HepG2 (cell line): Measurements from ENCODE around the gene PRMT5. TPM values are rescaled to one million over a fixed set of nuclear protein-coding genes. Genes with fewer than 3 reads are reported as not detected.

Source experiments
- ATAC-seq: fragments of 200-7000 bp; cut with Tn5 transposase; 3 replicates; pipeline ENCODE4 v1.9.1; 2020; ENCODE audit warnings: mild to moderate bottlenecking, moderate library complexity
- BruUV-seq: library from RNA; stranded (reverse); fragments of 400-500 nt; replicated peaks from 2 replicates; lab custom pipeline; 2021; lab: Mats Ljungman, UMichigan
- CTCF ChIA-PET: fragments of 300-600 bp; formaldehyde crosslinking; extraction: SDS; loops from one replicate; lab custom pipeline; 2021; ENCODE audit warnings: low total read pairs, inconsistent platforms, low intra/inter-chr PET ratio; lab: Yijun Ruan, JAX
- POLR2A ChIA-PET: fragments of 350-600 bp; sonication (Branson Sonifier 250); formaldehyde crosslinking; loops from one replicate; lab custom pipeline; 2020; ENCODE audit warnings: antibody characterized with exemption, inconsistent platforms; lab: Yijun Ruan, JAX
- DNase-seq: peaks from one replicate; pipeline ENCODE4 v3.0.0-alpha.2; 2015; ENCODE audit warnings: low spot score
- FAIRE-seq: peaks from 3 replicates; lab custom pipeline; 2011; peaks lifted over from hg19 to GRCh38; lab: Jason Lieb, UNC
- H2AFZ ChIP-seq: one replicate; pipeline ENCODE4 v1.6.1; 2011; ENCODE audit warnings: low read length, inconsistent platforms
- H3K27ac ChIP-seq: fragments of 300-600 bp; 3 replicates; pipeline ENCODE4 v1.8.0; 2011; ENCODE audit warnings: mixed run types, mild to moderate bottlenecking, mixed read lengths, low read length, inconsistent platforms; ENCODE audit not compliant: insufficient read depth; ENCODE audit errors: extremely low read length
- H3K27me3 ChIP-seq, 2 experiments: fragments of 200-600 bp in 1 of 2; 2 replicates in 1 of 2; 3 replicates in 1 of 2; pipeline versions ENCODE4 v1.6.0 to v1.8.0; 2011; ENCODE audit warnings: low read length in 2 of 2, mild to moderate bottlenecking in 2 of 2, moderate library complexity in 2 of 2, inconsistent platforms in 1 of 2; ENCODE audit not compliant: insufficient read depth in 2 of 2, control insufficient read depth in 1 of 2
- H3K36me3 ChIP-seq, 2 experiments: fragments of 200-600 bp in 1 of 2; replicated peaks in 1 of 2; 2 replicates in 1 of 2; 3 replicates in 1 of 2; pipeline versions ENCODE4 v1.5.1 to v1.8.0; 2011; ENCODE audit warnings: low read length in 2 of 2, inconsistent platforms in 1 of 2; ENCODE audit not compliant: insufficient read depth in 2 of 2, control insufficient read depth in 1 of 2
- H3K4me1 ChIP-seq: 2 replicates; pipeline ENCODE4 v1.5.1; 2012; ENCODE audit warnings: low read length, inconsistent platforms; ENCODE audit not compliant: insufficient read depth
- H3K4me2 ChIP-seq: 2 replicates; pipeline ENCODE4 v1.6.0; 2011; ENCODE audit warnings: low read depth, low read length, inconsistent platforms
- H3K4me3 ChIP-seq, 3 experiments: fragments of 200-600 bp in 1 of 3; sonication (generic), shearing (Covaris generic) in 1 of 3; replicated peaks in 1 of 3; 2 replicates each; pipeline ENCODE4 v1.5.1; 2011 to 2016; ENCODE audit warnings: low read length in 3 of 3, inconsistent platforms in 2 of 3, low read depth in 2 of 3, mild to moderate bottlenecking in 2 of 3, control low read depth in 1 of 3, mixed read lengths in 1 of 3; ENCODE audit not compliant: insufficient read depth in 1 of 3
- H3K79me2 ChIP-seq: one replicate; pipeline ENCODE4 v1.6.1; 2011; ENCODE audit warnings: low read length, inconsistent platforms; ENCODE audit not compliant: insufficient read depth
- H3K9ac ChIP-seq: 2 replicates; pipeline ENCODE4 v1.6.0; 2011; ENCODE audit warnings: mild to moderate bottlenecking, low read depth, low read length, inconsistent platforms; ENCODE audit not compliant: insufficient read depth
- H3K9me3 ChIP-seq: 2 replicates; pipeline ENCODE4 v1.5.1; 2012; ENCODE audit warnings: mild to moderate bottlenecking, low read length
- H4K20me1 ChIP-seq: 2 replicates; pipeline ENCODE4 v1.6.0; 2011; ENCODE audit warnings: inconsistent platforms, mild to moderate bottlenecking, low read length, moderate library complexity; ENCODE audit not compliant: insufficient read depth
- BATF2 ChIP-seq: sonication (generic); formaldehyde crosslinking; IDR thresholded peaks from 2 replicates; pipeline ENCODE4 v1.8.0; 2022; ENCODE audit warnings: mild to moderate bottlenecking, missing genetic modification reagents, moderate library complexity
- CBX1 ChIP-seq: IDR thresholded peaks from one replicate; pipeline ENCODE4 v1.6.1; 2016; ENCODE audit warnings: antibody characterized with exemption, low read depth
- HOXA3 ChIP-seq: sonication (generic); formaldehyde crosslinking; IDR thresholded peaks from 2 replicates; pipeline ENCODE4 v1.5.0; 2020; ENCODE audit warnings: missing genetic modification reagents
- KLF16 ChIP-seq, 2 experiments: sonication (generic) in 1 of 2; formaldehyde crosslinking in 1 of 2; IDR thresholded peaks; 2 replicates each; pipeline versions ENCODE4 v1.6.1 to v1.8.0; 2016 to 2023; ENCODE audit warnings: missing genetic modification reagents in 2 of 2, missing compliant biosample characterization in 1 of 2
- MEF2D ChIP-seq: sonication (generic); formaldehyde crosslinking; IDR thresholded peaks from 2 replicates; pipeline ENCODE4 v1.5.1; 2020; ENCODE audit warnings: mild to moderate bottlenecking, missing genetic modification reagents
- MLX ChIP-seq: IDR thresholded peaks from 2 replicates; pipeline ENCODE4 v1.6.1; 2016
- POGK ChIP-seq: sonication (generic); formaldehyde crosslinking; conservative IDR thresholded peaks from 2 replicates; pipeline ENCODE4 v1.8.0; 2022; ENCODE audit warnings: mild to moderate bottlenecking, moderate library complexity, missing genetic modification reagents
- STAG1 ChIP-seq: sonication (generic); formaldehyde crosslinking; IDR thresholded peaks from 2 replicates; pipeline ENCODE4 v1.4.0; 2020; ENCODE audit warnings: missing genetic modification reagents
- ZBTB14 ChIP-seq: sonication (generic); formaldehyde crosslinking; IDR thresholded peaks from 2 replicates; pipeline ENCODE4 v1.4.0; 2020; ENCODE audit warnings: missing genetic modification reagents
- ZBTB20 ChIP-seq: sonication (generic); formaldehyde crosslinking; IDR thresholded peaks from 2 replicates; pipeline ENCODE4 v1.8.1; 2023; ENCODE audit warnings: missing genetic modification reagents, low read depth, mild to moderate bottlenecking, borderline replicate concordance
- ZMYM3 ChIP-seq: sonication (generic); formaldehyde crosslinking; IDR thresholded peaks from 2 replicates; pipeline ENCODE4 v1.5.1; 2020; ENCODE audit warnings: mild to moderate bottlenecking, missing genetic modification reagents
- ZNF136 ChIP-seq: sonication (generic); formaldehyde crosslinking; IDR thresholded peaks from 2 replicates; pipeline ENCODE4 v1.8.1; 2022; ENCODE audit warnings: low read depth, mild to moderate bottlenecking, moderate library complexity, missing genetic modification reagents
- ZNF17 ChIP-seq: sonication (generic); formaldehyde crosslinking; IDR thresholded peaks from 2 replicates; pipeline ENCODE4 v1.5.0; 2020; ENCODE audit warnings: mild to moderate bottlenecking, missing genetic modification reagents
- ZNF292 ChIP-seq: sonication (generic); formaldehyde crosslinking; IDR thresholded peaks from 2 replicates; pipeline ENCODE4 v1.8.1; 2022; ENCODE audit warnings: mild to moderate bottlenecking, low read depth, missing genetic modification reagents, borderline replicate concordance
- ZNF343 ChIP-seq: sonication (generic); formaldehyde crosslinking; IDR thresholded peaks from 2 replicates; pipeline ENCODE4 v1.4.0; 2020; ENCODE audit warnings: mild to moderate bottlenecking, missing genetic modification reagents
- ZNF362 ChIP-seq: sonication (generic); formaldehyde crosslinking; IDR thresholded peaks from 2 replicates; pipeline ENCODE4 v1.4.0; 2020; ENCODE audit warnings: missing genetic modification reagents, mild to moderate bottlenecking, borderline replicate concordance
- ZNF496 ChIP-seq: sonication (generic); formaldehyde crosslinking; IDR thresholded peaks from 2 replicates; pipeline ENCODE4 v1.8.1; 2023; ENCODE audit warnings: mild to moderate bottlenecking, moderate library complexity, missing genetic modification reagents; ENCODE audit not compliant: insufficient replicate concordance
- ZNF619 ChIP-seq: sonication (generic); formaldehyde crosslinking; IDR thresholded peaks from 2 replicates; pipeline ENCODE4 v1.4.0; 2020; ENCODE audit warnings: mild to moderate bottlenecking, missing genetic modification reagents
- ZSCAN29 ChIP-seq: sonication (generic); formaldehyde crosslinking; conservative IDR thresholded peaks from 2 replicates; pipeline ENCODE4 v1.4.0; 2020; ENCODE audit warnings: mild to moderate bottlenecking, missing genetic modification reagents
- WGBS: methylation state at CpG from one replicate; pipeline ENCODE4 v1.1.6; 2017; ENCODE audit warnings: low lambda C conversion rate; 5-methylcytosine and 5-hydroxymethylcytosine counted together
- in situ Hi-C: cut with HindIII; loops from 2 replicates; pipeline ENCODE4 v1.10.0; 2017; ENCODE audit warnings: low pct_unique_long_range_greater_than_20kb; ENCODE audit not compliant: extremely low pct_ligation_motif_present
- intact Hi-C: fragments of 100-400 bp; cut with micrococcal nuclease; formaldehyde crosslinking; loops from one replicate; pipeline ENCODE4 v1.10.0; 2022; ENCODE audit not compliant: unreplicated experiment
- polyA plus RNA-seq, 8 experiments: library from polyadenylated mRNA; depleted of rRNA in 3 of 8; stranded (reverse) in 7 of 8; unstranded in 1 of 8; fragments of >200 nt; fragmentation: Illumina TruSeq in 4 of 8; extraction: Trizol in 4 of 8; gene quantifications; 2 replicates each; pipeline versions ENCODE4 v1.2.1 to v1.2.3, GENCODE V29; 2011 to 2016; ENCODE audit warnings: low read depth in 4 of 8, missing spikeins in 1 of 8, mixed read lengths in 1 of 8; ENCODE audit not compliant: insufficient read depth in 1 of 8
- total RNA-seq, 5 experiments: library from RNA; depleted of rRNA; stranded (reverse); fragments of >200 nt; fragmentation: Illumina TruSeq; extraction: Trizol; gene quantifications; 2 replicates each; pipeline ENCODE4 v1.2.3, GENCODE V29; 2016; ENCODE audit warnings: low read depth in 1 of 5

PRMT5 gene
- total and polyA plus RNA-seq, 2 of the 13 experiments (the other 11 are each of a cell fraction or from before 2014, with no cell fraction given), result 210 to 354 TPM

GRCh38 chr14:22905627-22906026 lies 23.5 kb downstream of the PRMT5 start:
- BruUV-seq, result no TSS peak
- no peak for DNase-seq
- Histone ChIP-seq H3K36me3 (no peaks in the 10 kb centered on the region), H4K20me1 (no peaks in the 10 kb centered on the region), H3K27ac (no peak overlapping the region), H3K27me3 (no peaks in the 10 kb centered on the region), H3K9ac (no peak overlapping the region), H3K79me2 (no peaks in the 10 kb centered on the region), H3K4me2 (no peak overlapping the region), H2AFZ (no peak overlapping the region), H3K4me1 (peaks cover 43% of the 10 kb centered on the region), H3K9me3 (no peaks in the 10 kb centered on the region), H3K4me3 (no peak overlapping the region)
- no peak for FAIRE-seq
- intact Hi-C loops, result no loop called here
- in situ Hi-C loops, result no loop called here
- WGBS, result 76% methylated on average over 4 of the region's 4 CpGs
- CTCF ChIA-PET, result no interaction called here
- ATAC-seq, result no peak
- POLR2A ChIA-PET, result interaction anchor here (1.2 to 1.6 kb wide), 2 partner anchors 11 to 24 kb away, joined by 4 read pairs; partner anchors contain the start of gene PRMT5
- TF ChIP-seq KLF16 (CRISPR knock-in tag; IDR thresholded peaks at IDR 0.05) (no peak), HOXA3 (0 out of 2 replicates have a peak, but pooled peaks have one; percentile 19), CBX1 (peak; percentile 28), ZNF343 (CRISPR knock-in tag) (no peak), ZNF619 (CRISPR knock-in tag) (no peak), ZNF496 (CRISPR knock-in tag) (no peak), MLX (CRISPR knock-in tag) (no peak), ZNF17 (CRISPR knock-in tag) (no peak), MEF2D (CRISPR knock-in tag) (0 out of 2 replicates have a peak, but pooled peaks have one; percentile 1), ZSCAN29 (CRISPR knock-in tag) (no peak), BATF2 (no peak), ZNF292 (CRISPR knock-in tag) (0 out of 2 replicates have a peak, but pooled peaks have one; percentile 39), ZMYM3 (peak; percentile 52; the same call in 1 of the 2 replicates), ZNF362 (CRISPR knock-in tag) (no peak), ZBTB14 (CRISPR knock-in tag) (no peak), ZNF136 (CRISPR knock-in tag) (no peak), STAG1 (CRISPR knock-in tag) (no peak), ZBTB20 (CRISPR knock-in tag) (no peak), POGK (no peak)
